ENCODE measurements around the gene SELENBP1. TPM values are rescaled to one million over a fixed set of nuclear protein-coding genes. Genes with fewer than 3 reads are reported as not detected.

The SELENBP1 gene
- total and polyA plus RNA-seq, 9 of the 15 experiments (the other 6 are each of a cell fraction or from before 2014, with no cell fraction given) = 25.8 to 81.2 (median 47.1) TPM

DNA sequence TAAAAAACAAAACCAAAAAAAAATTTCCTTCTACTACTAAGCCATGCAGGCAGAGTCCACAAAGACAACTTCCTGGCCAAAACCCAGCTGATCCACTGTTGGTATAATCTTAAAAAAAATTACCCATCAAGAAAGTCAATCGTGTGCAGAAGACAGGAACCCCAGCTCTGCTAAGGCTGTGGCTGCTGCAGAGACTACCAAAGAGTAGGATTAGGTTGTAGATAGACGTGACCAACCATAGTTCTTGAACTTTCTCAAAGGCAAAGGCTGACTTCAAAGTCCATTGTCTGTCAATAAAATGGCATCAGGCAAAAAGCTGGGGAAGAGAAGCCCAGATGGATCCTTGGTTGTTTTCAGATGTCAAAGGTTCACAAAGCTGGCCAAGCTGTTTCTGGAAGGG is 30.3 kb upstream of the SELENBP1 start:
- in situ Hi-C loops (cut with MboI) = no loop called here
- CTCF ChIA-PET (ENCODE audit: low intra/inter-chr PET ratio) = interaction anchor here (0.6 to 1.0 kb wide), 2 partner anchors 65 to 103 kb away, joined by 3 read pairs; no protein-coding TSS in a partner anchor

More for the DNA sequence above, 30.3 kb upstream of the SELENBP1 start:
- Histone ChIP-seq H3K9ac (ENCODE audit: insufficient read depth in 1 of 2, low read depth in 2 of 2, low read length in 2 of 2) (no peak overlapping the region), H3K27me3 (ENCODE audit: control insufficient read depth in 2 of 2, insufficient read depth in 2 of 2, low read length in 2 of 2) (no peaks in the 10 kb centered on the region), H3K79me2 (ENCODE audit: control insufficient read depth, insufficient read depth, low read length) (peaks cover 22% of the 10 kb centered on the region), H2AFZ (ENCODE audit: low read depth, low read length) (no peak overlapping the region), H3K4me2 (ENCODE audit: insufficient read depth, low read length) (no peak overlapping the region), H3K4me1 (replicated peaks in 1 of 2; ENCODE audit: control insufficient read depth in 2 of 2, insufficient read depth in 2 of 2, low read length in 2 of 2) (peaks cover 0 to 3% of the 10 kb centered on the region in 2 experiments; a peak in 3 of 5 replicates), H3K9me3 (replicated peaks; ENCODE audit: control insufficient read depth, insufficient read depth, low read depth, low read length) (no peaks in the 10 kb centered on the region), H3K36me3 (ENCODE audit: control insufficient read depth, insufficient read depth, low read length) (peaks cover 71% of the 10 kb centered on the region; the same call in 2 of the 3 replicates), H3K4me3 (no peak overlapping the region), H4K20me1 (replicated peaks; ENCODE audit: control insufficient read depth, insufficient read depth, low read length) (0 out of 2 replicates have a peak, but pooled peaks cover 3% of the 10 kb centered on the region), H3K9me1 (ENCODE audit: control insufficient read depth, insufficient read depth, low read length) (no peaks in the 10 kb centered on the region), H3K27ac (ENCODE audit: extremely low read depth, low read depth, low read length) (peak overlapping the region; percentile 17; the same call in 1 of the 3 replicates)
- no peak for FAIRE-seq
- POLR2A ChIA-PET = interaction anchor here (0.7 to 1.2 kb wide), 4 partner anchors 17 to 71 kb away, joined by 3 to 5 read pairs (median 3); no protein-coding TSS in a partner anchor
- intact Hi-C loops (cut with micrococcal nuclease) = no loop called here
- BruUV-seq (replicated peaks) = no TSS peak
- no peak for DNase-seq (ENCODE audit: extremely low read depth in 1 of 4, low spot score in 3 of 4)
- ATAC-seq = no peak
- TF ChIP-seq, protein P1, sequence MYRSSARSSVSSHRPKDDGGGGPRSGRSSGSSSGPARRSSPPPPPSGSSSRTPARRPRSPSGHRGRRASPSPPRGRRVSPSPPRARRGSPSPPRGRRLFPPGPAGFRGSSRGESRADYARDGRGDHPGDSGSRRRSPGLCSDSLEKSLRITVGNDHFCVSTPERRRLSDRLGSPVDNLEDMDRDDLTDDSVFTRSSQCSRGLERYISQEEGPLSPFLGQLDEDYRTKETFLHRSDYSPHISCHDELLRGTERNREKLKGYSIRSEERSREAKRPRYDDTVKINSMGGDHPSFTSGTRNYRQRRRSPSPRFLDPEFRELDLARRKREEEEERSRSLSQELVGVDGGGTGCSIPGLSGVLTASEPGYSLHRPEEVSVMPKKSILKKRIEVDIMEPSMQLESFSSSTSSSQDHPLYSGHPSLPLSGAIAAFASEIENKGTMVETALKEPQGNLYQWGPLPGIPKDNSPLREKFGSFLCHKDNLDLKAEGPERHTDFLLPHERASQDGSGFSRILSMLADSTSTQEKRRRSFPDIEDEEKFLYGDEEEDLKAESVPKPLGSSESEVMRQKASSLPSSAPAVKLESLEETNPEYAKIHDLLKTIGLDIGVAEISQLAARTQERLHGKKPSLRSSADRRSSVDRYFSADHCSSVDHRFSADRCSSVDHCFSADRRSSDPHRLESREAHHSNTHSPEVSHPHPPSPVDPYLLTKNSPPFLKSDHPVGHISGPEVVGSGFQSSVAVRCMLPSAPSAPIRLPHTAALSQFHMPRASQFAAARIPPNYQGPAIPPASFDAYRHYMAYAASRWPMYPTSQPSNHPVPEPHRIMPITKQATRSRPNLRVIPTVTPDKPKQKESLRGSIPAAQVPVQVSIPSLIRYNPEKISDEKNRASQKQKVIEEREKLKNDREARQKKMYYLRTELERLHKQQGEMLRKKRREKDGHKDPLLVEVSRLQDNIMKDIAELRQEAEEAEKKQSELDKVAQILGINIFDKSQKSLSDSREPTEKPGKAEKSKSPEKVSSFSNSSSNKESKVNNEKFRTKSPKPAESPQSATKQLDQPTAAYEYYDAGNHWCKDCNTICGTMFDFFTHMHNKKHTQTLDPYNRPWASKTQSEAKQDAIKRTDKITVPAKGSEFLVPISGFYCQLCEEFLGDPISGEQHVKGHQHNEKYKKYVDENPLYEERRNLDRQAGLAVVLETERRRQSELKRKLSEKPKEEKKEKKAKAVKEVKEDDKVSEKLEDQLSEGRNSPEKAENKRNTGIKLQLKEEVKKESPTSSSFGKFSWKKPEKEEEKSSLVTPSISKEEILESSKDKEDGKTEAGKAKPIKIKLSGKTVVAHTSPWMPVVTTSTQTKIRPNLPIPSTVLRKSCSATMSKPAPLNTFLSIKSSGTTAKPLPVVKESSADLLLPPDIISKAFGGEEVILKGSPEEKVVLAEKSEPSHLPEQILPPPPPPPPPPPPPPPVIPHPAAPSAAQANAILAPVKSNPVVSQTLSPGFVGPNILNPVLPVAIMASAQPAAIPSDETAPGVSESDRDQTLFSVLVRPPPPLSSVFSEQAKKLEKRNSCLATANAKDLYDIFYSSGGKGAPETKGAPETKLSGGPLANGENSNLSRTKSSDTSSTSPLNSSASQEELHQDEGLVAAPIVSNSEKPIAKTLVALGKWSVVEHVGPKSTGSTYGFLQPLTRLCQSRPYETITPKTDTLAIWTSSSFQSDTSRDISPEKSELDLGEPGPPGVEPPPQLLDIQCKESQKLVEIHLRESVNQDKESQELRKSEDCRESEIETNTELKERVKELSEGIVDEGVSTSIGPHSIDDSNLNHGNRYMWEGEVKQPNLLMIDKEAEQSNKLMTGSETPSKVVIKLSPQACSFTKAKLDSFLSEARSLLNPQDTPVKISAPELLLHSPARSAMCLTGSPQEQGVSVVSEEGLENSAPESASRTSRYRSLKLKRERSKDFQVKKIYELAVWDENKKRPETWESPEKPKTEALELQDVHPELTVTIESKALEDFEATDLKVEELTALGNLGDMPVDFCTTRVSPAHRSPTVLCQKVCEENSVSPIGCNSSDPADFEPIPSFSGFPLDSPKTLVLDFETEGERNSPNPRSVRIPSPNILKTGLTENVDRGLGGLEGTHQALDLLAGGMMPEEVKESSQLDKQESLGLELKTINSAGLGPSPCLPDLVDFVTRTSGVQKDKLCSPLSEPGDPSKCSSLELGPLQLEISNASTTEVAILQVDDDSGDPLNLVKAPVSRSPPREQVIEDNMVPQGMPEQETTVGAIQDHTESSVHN (IDR thresholded peaks at IDR 0.05; ENCODE audit: borderline replicate concordance in 1 of 2, low read depth in 1 of 2) = no peak
- peak; percentile 73; the same call in 1 of the 2 replicates for TF ChIP-seq POLR2AphosphoS5 (IDR thresholded peaks at IDR 0.05; ENCODE audit: control insufficient read depth, insufficient read depth, low read depth, low read length)
- peak; percentile 27 for TF ChIP-seq KDM5B (IDR thresholded peaks at IDR 0.05; ENCODE audit: insufficient replicate concordance, low read depth, low read length)
- TF ChIP-seq, protein P2, sequence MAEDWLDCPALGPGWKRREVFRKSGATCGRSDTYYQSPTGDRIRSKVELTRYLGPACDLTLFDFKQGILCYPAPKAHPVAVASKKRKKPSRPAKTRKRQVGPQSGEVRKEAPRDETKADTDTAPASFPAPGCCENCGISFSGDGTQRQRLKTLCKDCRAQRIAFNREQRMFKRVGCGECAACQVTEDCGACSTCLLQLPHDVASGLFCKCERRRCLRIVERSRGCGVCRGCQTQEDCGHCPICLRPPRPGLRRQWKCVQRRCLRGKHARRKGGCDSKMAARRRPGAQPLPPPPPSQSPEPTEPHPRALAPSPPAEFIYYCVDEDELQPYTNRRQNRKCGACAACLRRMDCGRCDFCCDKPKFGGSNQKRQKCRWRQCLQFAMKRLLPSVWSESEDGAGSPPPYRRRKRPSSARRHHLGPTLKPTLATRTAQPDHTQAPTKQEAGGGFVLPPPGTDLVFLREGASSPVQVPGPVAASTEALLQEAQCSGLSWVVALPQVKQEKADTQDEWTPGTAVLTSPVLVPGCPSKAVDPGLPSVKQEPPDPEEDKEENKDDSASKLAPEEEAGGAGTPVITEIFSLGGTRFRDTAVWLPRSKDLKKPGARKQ (CRISPR knock-in tag; IDR thresholded peaks at IDR 0.05) = no peak
- TF ChIP-seq POLR2A (conservative IDR thresholded peaks at IDR 0.05) = peak; percentile 37; the same call in 1 of the 2 replicates
- TF ChIP-seq POLR2AphosphoS2 (IDR thresholded peaks at IDR 0.05; ENCODE audit: low read length) = 0 out of 2 replicates have a peak, but pooled peaks have one; percentile 56
- 50% methylated on average over 2 of the region's 2 CpGs for WGBS (ENCODE audit: insufficient coverage, low coverage, missing lambda C conversion rate)
